GM20000 (cell line): ENCODE measurements around the gene IL13.

ENCODE experiments used
- DNase-seq: peaks from one replicate; pipeline ENCODE4 v3.0.0; 2012; ENCODE audit warnings: low spot score
- TF ChIP-seq, protein P1 (sequence below): IDR thresholded peaks from 2 replicates; pipeline ENCODE4 v1.5.1; 2012; ENCODE audit warnings: mild to moderate bottlenecking, control low read depth; ENCODE audit errors: extremely low read depth, missing control alignments

IL13 gene

DNA sequence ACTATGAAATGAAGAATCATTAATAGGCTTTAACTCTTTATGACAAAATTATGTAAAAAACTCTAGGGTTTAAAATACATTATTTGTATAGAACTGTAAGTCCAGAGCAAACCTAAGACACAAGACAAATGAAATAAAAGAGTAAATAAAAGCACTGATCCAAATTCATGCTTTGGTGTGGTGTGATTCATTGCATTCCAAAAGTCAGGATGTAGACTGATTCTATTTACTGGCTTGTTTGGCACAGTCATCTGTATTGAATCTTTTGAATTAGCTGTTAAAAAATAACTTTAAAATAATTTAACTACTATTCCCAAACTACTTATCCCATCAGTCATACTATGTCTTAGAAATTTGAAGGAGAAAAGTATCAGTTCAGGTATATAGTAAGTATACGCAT is 46.9 kb downstream of the IL13 start:
- DNase-seq = no peak
- TF ChIP-seq, protein P1, sequence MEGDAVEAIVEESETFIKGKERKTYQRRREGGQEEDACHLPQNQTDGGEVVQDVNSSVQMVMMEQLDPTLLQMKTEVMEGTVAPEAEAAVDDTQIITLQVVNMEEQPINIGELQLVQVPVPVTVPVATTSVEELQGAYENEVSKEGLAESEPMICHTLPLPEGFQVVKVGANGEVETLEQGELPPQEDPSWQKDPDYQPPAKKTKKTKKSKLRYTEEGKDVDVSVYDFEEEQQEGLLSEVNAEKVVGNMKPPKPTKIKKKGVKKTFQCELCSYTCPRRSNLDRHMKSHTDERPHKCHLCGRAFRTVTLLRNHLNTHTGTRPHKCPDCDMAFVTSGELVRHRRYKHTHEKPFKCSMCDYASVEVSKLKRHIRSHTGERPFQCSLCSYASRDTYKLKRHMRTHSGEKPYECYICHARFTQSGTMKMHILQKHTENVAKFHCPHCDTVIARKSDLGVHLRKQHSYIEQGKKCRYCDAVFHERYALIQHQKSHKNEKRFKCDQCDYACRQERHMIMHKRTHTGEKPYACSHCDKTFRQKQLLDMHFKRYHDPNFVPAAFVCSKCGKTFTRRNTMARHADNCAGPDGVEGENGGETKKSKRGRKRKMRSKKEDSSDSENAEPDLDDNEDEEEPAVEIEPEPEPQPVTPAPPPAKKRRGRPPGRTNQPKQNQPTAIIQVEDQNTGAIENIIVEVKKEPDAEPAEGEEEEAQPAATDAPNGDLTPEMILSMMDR = no peak

DNA sequence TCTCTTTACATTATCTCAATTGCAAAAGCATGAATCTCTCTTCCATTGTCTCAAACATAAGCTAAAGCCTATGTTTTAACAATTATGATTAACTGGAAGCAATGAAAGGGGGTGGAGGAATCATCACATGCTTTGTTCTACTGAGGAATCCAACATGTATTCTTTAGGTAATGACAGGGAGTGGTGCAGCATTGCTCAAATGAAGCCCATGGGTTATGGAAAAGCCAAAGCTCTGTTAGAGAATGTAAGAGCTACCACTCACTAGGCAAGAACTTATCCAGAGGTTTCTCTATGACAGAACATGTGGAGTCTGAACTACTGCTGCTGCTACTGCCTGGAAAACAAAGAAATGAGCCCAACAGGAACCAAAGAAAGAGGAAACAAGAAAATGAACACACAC is 50.7 kb downstream of the IL13 start:
- no peak for DNase-seq
- TF ChIP-seq, protein P1 = no peak
